SK-N-MC (cell line): ENCODE data around the gene C2orf69.
A peak's percentile ranks its signal among the peaks of the same experiment; 100 is the strongest.

Source experiments
- DNase-seq: peaks from one replicate; pipeline ENCODE4 v3.0.0-alpha.2; 2011; ENCODE audit warnings: low read depth, low spot score
- H3K27ac ChIP-seq: fragments of 200-600 bp; sonication (generic); 2 replicates; pipeline ENCODE4 v1.5.1; 2016; ENCODE audit warnings: mixed run types
- H3K36me3 ChIP-seq: fragments of 200-600 bp; sonication (generic); 2 replicates; pipeline ENCODE4 v1.6.1; 2017; ENCODE audit warnings: antibody characterized with exemption, low read length, mixed read lengths; ENCODE audit not compliant: insufficient read depth
- H3K4me3 ChIP-seq: fragments of 200-600 bp; sonication (generic); 2 replicates; pipeline ENCODE4 v1.5.1; 2016
- H3K9ac ChIP-seq: fragments of 200-600 bp; sonication (generic); 2 replicates; pipeline ENCODE4 v1.8.0; 2017; ENCODE audit warnings: mixed run types, mixed read lengths; ENCODE audit not compliant: insufficient read length
- H3K9me3 ChIP-seq: fragments of 200-600 bp; sonication (generic); 2 replicates; pipeline ENCODE4 v1.6.1; 2017; ENCODE audit warnings: low read depth, mild to moderate bottlenecking, antibody characterized with exemption, low read length, moderate library complexity, mixed read lengths
- EZH2 ChIP-seq: fragments of 200-600 bp; sonication (generic); IDR thresholded peaks from one replicate; pipeline ENCODE4 v1.6.1; 2017; ENCODE audit warnings: antibody characterized with exemption
- FOXP2 ChIP-seq: optimal IDR thresholded peaks from 2 replicates; pipeline ENCODE3; 2011; ENCODE audit warnings: mild to moderate bottlenecking, moderate library complexity; ENCODE audit not compliant: insufficient read depth; ENCODE audit errors: extremely low read length, control extremely low read depth
- POLR2AphosphoS5 ChIP-seq: IDR thresholded peaks from 2 replicates; pipeline ENCODE4 v1.6.1; 2012; ENCODE audit warnings: mild to moderate bottlenecking, low read depth, low read length, borderline replicate concordance

The C2orf69 gene

GRCh38 chr2:199911052-199911876 lies at the start of gene C2orf69:
Gene C2orf69, plus strand, starts transcription at chr2:199911293. Its CDS starts 146 bp downstream, at chr2:199911439.
- Histone ChIP-seq H3K4me3 (peak within 1 kb of the TSS; percentile 93), H3K9ac (peak within 1 kb of the TSS; percentile 91), H3K27ac (peak within 1 kb of the TSS; percentile 82), H3K36me3 (peaks cover 29% of the 10 kb centered on the region), H3K9me3 (no peaks in the 10 kb centered on the region; the same call in 1 of the 2 replicates)
- peak; percentile 96 for DNase-seq
- TF ChIP-seq FOXP2: no peak
- TF ChIP-seq POLR2AphosphoS5: peak; percentile 90
- no peak for TF ChIP-seq EZH2

- no peak overlapping the region for H3K27ac ChIP-seq
- H3K9ac ChIP-seq: no peak overlapping the region
- no peak for DNase-seq
- TF ChIP-seq POLR2AphosphoS5 (no peak), EZH2 (no peak), FOXP2 (no peak)
- no peaks in the 10 kb centered on the region for H3K9me3 ChIP-seq
- no peaks in the 10 kb centered on the region for H3K36me3 ChIP-seq
- H3K4me3 ChIP-seq: no peak overlapping the region
Observed at GRCh38 chr2:199862788-199863187, 48.3 kb upstream of the C2orf69 start.

- no peak for DNase-seq
- TF ChIP-seq EZH2 (no peak), FOXP2 (no peak)
- Histone ChIP-seq H3K9me3 (no peaks in the 10 kb centered on the region), H3K9ac (no peak overlapping the region), H3K27ac (no peak overlapping the region), H3K36me3 (no peaks in the 10 kb centered on the region), H3K4me3 (no peak overlapping the region)
Observed at GRCh38 chr2:199865905-199866304, 45.2 kb upstream of the C2orf69 start.

- H3K4me3 ChIP-seq: no peak overlapping the region
- no peak overlapping the region for H3K9ac ChIP-seq
- H3K27ac ChIP-seq: no peak overlapping the region
Observed at GRCh38 chr2:199868431-199869226, 42.5 kb upstream of the C2orf69 start.

GRCh38 chr2:199869227-199869541 lies 41.9 kb upstream of the C2orf69 start:
- H3K4me3 ChIP-seq: no peak overlapping the region
- H3K9me3 ChIP-seq: peaks cover 3% of the 10 kb centered on the region; the same call in 1 of the 2 replicates
- H3K36me3 ChIP-seq: no peaks in the 10 kb centered on the region
- TF ChIP-seq FOXP2: no peak
- no peak for TF ChIP-seq EZH2
- no peak for TF ChIP-seq POLR2AphosphoS5
- no peak for DNase-seq
- H3K27ac ChIP-seq: no peak overlapping the region
- no peak overlapping the region for H3K9ac ChIP-seq

More at GRCh38 chr2:199868431-199869226, 42.5 kb upstream of the C2orf69 start:
- no peaks in the 10 kb centered on the region for H3K9me3 ChIP-seq
- no peak for TF ChIP-seq FOXP2
- no peaks in the 10 kb centered on the region for H3K36me3 ChIP-seq
- no peak for DNase-seq

- no peak overlapping the region for H3K4me3 ChIP-seq
- TF ChIP-seq FOXP2 (no peak), POLR2AphosphoS5 (no peak), EZH2 (no peak)
- no peak for DNase-seq
- H3K9me3 ChIP-seq: peaks cover 8% of the 10 kb centered on the region; the same call in 1 of the 2 replicates
- H3K36me3 ChIP-seq: no peaks in the 10 kb centered on the region
- H3K27ac ChIP-seq: no peak overlapping the region
- peak overlapping the region; percentile 8 for H3K9ac ChIP-seq
Observed at GRCh38 chr2:199869653-199870052, 41.4 kb upstream of the C2orf69 start.

- no peak for DNase-seq
- Histone ChIP-seq H3K9ac (no peak overlapping the region), H3K9me3 (peaks cover 11% of the 10 kb centered on the region; the same call in 1 of the 2 replicates), H3K4me3 (no peak overlapping the region), H3K36me3 (no peaks in the 10 kb centered on the region), H3K27ac (no peak overlapping the region)
- TF ChIP-seq EZH2 (no peak), FOXP2 (no peak), POLR2AphosphoS5 (no peak)
Observed at GRCh38 chr2:199870581-199870980, 40.5 kb upstream of the C2orf69 start.

- no peak for DNase-seq
- Histone ChIP-seq H3K4me3 (no peak overlapping the region), H3K27ac (no peak overlapping the region), H3K9me3 (peaks cover 11% of the 10 kb centered on the region; the same call in 1 of the 2 replicates), H3K36me3 (no peaks in the 10 kb centered on the region), H3K9ac (no peak overlapping the region)
- TF ChIP-seq EZH2: no peak
- TF ChIP-seq POLR2AphosphoS5: no peak
- no peak for TF ChIP-seq FOXP2
Observed at GRCh38 chr2:199874209-199874608, 36.9 kb upstream of the C2orf69 start.

- Histone ChIP-seq H3K9ac (no peak overlapping the region), H3K27ac (no peak overlapping the region), H3K36me3 (no peaks in the 10 kb centered on the region), H3K9me3 (peaks cover 11% of the 10 kb centered on the region; the same call in 1 of the 2 replicates), H3K4me3 (no peak overlapping the region)
- no peak for DNase-seq
- TF ChIP-seq EZH2 (no peak), POLR2AphosphoS5 (no peak), FOXP2 (no peak)
Observed at GRCh38 chr2:199875400-199875799, 35.7 kb upstream of the C2orf69 start.
